ENCODE measurements around the gene MRPL37.

Gene MRPL37

GRCh38 chr1:54255026-54255702 lies 55.2 kb downstream of the MRPL37 start:
- no peak for DNase-seq (ENCODE audit: low read depth in 1 of 2, low spot score in 1 of 2)
- in situ Hi-C loops (cut with HindIII; ENCODE audit: low pct_unique_long_range_greater_than_20kb, low sequenced_read_pairs) = no loop called here

GRCh38 chr1:54256522-54257345 lies 56.8 kb downstream of the MRPL37 start:
- TF ChIP-seq JUND (IDR thresholded peaks at IDR 0.05; ENCODE audit: low read depth) = no peak
- in situ Hi-C loops (cut with HindIII; ENCODE audit: low pct_unique_long_range_greater_than_20kb, low sequenced_read_pairs) = no loop called here
- no peak for DNase-seq (ENCODE audit: low read depth in 1 of 2, low spot score in 1 of 2)

More at GRCh38 chr1:54255026-54255702, 55.2 kb downstream of the MRPL37 start:
- no peak for TF ChIP-seq JUND (IDR thresholded peaks at IDR 0.05; ENCODE audit: low read depth)

DNA sequence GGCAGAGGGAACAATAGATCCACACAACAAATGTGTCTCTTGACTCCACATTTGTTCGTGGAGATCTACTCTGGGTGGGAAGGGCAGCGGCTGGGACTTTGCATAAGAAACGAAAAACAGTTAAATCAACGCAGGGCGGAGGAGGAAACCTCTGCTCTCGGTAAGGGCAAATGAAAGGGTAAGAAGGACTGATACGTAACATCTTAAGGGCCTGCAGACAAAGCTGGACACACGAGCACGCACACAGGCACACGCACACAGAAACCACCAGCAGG lies 57.3 kb downstream of the MRPL37 start:
- no peak for TF ChIP-seq JUND (IDR thresholded peaks at IDR 0.05; ENCODE audit: low read depth)
- no peak for DNase-seq (ENCODE audit: low read depth in 1 of 2, low spot score in 1 of 2)
- in situ Hi-C loops (cut with HindIII; ENCODE audit: low pct_unique_long_range_greater_than_20kb, low sequenced_read_pairs) = no loop called here

DNA sequence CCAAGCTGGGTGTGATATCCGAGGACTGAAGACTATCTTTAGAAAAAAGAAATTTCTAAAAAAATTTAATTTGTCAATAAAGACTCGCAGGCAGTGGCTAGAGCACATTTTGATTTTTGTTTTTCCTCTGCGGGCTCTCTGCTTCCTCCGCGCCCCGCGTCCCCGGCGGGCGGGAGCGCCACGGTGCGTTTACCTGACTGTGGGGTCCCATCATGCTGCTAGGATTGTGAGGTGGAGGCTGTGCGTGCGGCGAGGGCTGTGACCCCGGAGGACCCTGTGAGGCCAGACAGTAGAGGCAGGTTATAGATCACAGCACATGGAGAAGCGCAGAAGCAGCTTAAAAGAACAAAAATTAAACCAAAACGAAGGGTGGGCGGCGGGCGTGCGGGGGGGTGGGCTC lies 57.9 kb downstream of the MRPL37 start:
- TF ChIP-seq JUND (IDR thresholded peaks at IDR 0.05; ENCODE audit: low read depth) = no peak
- no peak for DNase-seq (ENCODE audit: low read depth in 1 of 2, low spot score in 1 of 2)
- in situ Hi-C loops (cut with HindIII; ENCODE audit: low pct_unique_long_range_greater_than_20kb, low sequenced_read_pairs) = no loop called here

GRCh38 chr1:54259546-54260140 lies 59.7 kb downstream of the MRPL37 start:
- no peak for TF ChIP-seq JUND (IDR thresholded peaks at IDR 0.05; ENCODE audit: low read depth)
- in situ Hi-C loops (cut with HindIII; ENCODE audit: low pct_unique_long_range_greater_than_20kb, low sequenced_read_pairs) = no loop called here
- no peak for DNase-seq (ENCODE audit: low read depth in 1 of 2, low spot score in 1 of 2)

DNA sequence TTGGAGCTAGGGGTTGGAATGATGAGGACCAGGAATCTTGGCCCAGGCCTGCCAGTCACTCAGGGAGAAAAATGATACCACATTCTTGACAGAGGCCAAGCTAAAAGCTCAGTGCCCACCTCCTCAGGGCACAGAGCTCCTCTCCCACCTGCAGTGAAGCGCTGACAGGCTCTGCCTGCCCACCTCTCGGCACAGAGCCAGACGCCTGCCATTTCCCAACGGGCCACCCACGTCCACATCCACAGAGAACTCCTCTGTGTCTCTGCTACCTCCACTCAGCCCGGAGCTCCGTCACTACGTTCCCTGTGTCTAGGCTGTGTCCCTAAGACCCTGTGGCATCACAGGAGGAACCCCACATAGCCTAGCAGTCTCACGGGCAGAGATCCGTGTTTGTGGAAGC lies 60.8 kb downstream of the MRPL37 start:
- DNase-seq (ENCODE audit: low read depth in 1 of 2, low spot score in 1 of 2) = no peak
- TF ChIP-seq JUND (IDR thresholded peaks at IDR 0.05; ENCODE audit: low read depth) = no peak
- in situ Hi-C loops (cut with HindIII; ENCODE audit: low pct_unique_long_range_greater_than_20kb, low sequenced_read_pairs) = no loop called here

DNA sequence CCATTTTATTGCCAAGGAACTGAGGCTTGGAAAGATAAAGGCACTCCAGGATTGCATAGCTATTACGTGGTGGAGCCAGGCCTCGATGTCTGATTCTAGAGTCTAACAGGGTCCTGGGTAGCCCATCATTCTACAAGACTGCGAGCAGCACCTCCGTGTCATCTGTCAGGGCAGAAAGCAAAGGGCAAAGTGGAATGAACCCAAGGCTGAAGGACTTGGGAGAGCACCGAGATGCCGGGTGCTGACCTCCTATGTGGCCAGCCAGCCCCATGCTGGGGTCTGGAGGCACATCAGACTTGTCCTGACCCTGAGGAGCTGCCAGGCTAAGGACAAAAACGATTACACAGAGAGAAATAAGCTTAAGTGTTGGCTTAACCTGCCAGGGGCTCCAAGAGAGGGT lies 62.3 kb downstream of the MRPL37 start:
- no peak for TF ChIP-seq JUND (IDR thresholded peaks at IDR 0.05; ENCODE audit: low read depth)
- DNase-seq (ENCODE audit: low read depth in 1 of 2, low spot score in 1 of 2) = no peak
- in situ Hi-C loops (cut with HindIII; ENCODE audit: low pct_unique_long_range_greater_than_20kb, low sequenced_read_pairs) = no loop called here

DNA sequence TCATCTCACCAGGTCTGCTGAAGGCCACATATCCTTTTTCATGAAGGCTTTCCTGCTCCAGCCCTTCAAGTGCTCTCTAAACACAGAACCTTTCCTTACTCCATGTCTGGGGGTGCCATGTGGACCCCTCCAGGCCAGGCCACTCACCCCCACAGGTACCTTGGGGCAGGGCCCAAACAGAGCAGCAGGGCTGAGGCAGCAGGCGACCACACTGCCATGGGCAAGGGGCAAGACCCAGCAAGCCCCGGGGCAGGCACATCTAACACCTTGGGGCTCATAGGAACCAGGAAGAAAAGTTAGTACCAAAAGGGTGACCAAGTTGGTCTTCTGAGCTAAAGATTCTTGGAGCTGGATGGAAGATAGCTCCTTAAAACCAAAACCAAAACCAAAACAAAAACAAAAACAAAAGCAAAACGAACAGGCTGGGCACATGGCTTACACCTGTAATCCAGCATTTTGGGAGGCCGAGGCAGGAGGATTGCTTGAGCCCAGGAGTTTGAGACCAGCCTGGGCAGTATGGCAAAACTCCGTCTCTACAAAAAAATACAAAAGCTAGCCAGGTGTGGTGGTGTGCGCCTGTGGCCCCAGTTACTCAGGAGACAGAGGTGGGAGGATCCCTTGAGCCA lies 63.7 kb downstream of the MRPL37 start:
- no peak for TF ChIP-seq JUND (IDR thresholded peaks at IDR 0.05; ENCODE audit: low read depth)
- DNase-seq (ENCODE audit: low read depth in 1 of 2, low spot score in 1 of 2) = no peak
- in situ Hi-C loops (cut with HindIII; ENCODE audit: low pct_unique_long_range_greater_than_20kb, low sequenced_read_pairs) = no loop called here

GRCh38 chr1:54265126-54265525 lies 65.2 kb downstream of the MRPL37 start:
- no peak for TF ChIP-seq JUND (IDR thresholded peaks at IDR 0.05; ENCODE audit: low read depth)
- in situ Hi-C loops (cut with HindIII; ENCODE audit: low pct_unique_long_range_greater_than_20kb, low sequenced_read_pairs) = no loop called here
- DNase-seq (ENCODE audit: low read depth in 1 of 2, low spot score in 1 of 2) = no peak

DNA sequence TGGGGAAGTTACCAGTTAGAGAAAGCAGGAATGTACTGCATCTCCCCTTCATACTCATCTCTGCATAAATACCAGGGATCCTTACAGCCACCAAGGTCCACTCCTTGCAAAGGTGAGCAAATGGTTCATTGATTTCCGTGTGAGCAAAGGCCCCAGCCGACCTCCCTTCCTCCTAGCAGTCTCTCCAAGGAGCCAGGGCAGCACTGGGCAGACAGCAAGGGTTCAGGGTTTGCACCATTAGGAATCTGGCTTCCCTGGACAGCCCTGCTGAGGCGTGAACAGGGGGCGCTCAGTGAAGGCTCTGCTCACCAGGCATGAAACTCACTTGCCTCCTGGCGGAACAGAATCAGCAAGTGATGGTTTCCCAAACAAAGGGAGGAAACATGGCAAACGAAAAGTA lies 65.7 kb downstream of the MRPL37 start:
- in situ Hi-C loops (cut with HindIII; ENCODE audit: low pct_unique_long_range_greater_than_20kb, low sequenced_read_pairs) = no loop called here
- no peak for DNase-seq (ENCODE audit: low read depth in 1 of 2, low spot score in 1 of 2)

DNA sequence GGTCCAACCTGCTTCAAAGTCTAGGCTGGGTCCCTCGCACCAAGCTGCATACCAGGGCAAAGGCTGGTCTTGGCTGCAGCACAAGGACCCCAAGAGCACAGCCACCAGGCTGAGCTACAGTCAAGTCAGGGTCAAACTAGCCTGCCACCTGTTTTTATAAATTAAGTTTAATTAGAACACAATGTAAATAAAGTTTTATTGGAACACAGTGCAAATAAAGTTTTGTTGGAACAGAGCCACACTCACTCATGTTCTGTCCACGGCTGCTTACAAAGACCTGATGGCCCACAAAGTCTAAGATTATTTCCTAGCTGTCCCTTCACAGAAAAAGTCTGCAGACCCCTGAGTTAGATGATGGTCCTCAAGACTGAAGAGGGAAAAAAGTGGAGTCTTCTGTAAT lies 66.2 kb downstream of the MRPL37 start:
- in situ Hi-C loops (cut with HindIII; ENCODE audit: low pct_unique_long_range_greater_than_20kb, low sequenced_read_pairs) = no loop called here
- DNase-seq (ENCODE audit: low read depth in 1 of 2, low spot score in 1 of 2) = no peak
- no peak for TF ChIP-seq JUND (IDR thresholded peaks at IDR 0.05; ENCODE audit: low read depth)

More for the DNA sequence above, 65.7 kb downstream of the MRPL37 start:
- no peak for TF ChIP-seq JUND (IDR thresholded peaks at IDR 0.05; ENCODE audit: low read depth)

DNA sequence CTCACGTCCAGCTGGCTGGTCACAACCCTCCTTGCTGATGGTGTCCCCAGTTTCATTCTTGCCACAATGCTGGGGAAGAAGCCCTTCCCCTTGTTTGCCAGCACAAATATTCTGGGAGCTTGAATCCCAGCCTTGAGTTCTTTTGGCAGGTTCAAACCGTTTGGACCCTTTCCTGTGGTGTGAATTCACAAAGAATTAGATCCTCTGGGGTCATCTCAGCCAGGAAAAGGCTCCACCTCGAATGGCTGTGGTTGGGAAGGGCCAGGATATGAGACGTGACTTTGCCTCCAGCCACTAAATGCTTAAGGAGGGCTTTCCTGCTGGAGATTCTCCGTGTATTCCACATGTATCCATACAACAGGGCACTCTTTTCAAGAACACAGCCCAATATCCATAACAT lies 66.9 kb downstream of the MRPL37 start:
- TF ChIP-seq JUND (IDR thresholded peaks at IDR 0.05; ENCODE audit: low read depth) = no peak
- in situ Hi-C loops (cut with HindIII; ENCODE audit: low pct_unique_long_range_greater_than_20kb, low sequenced_read_pairs) = no loop called here
- no peak for DNase-seq (ENCODE audit: low read depth in 1 of 2, low spot score in 1 of 2)

Data from T47D (cell line).